A549 (cell line): Measurements from ENCODE around the gene IGF2R. TPM values are rescaled to one million over a fixed set of nuclear protein-coding genes. Genes with fewer than 3 reads are reported as not detected.
A peak's percentile ranks its signal among the peaks of the same experiment; 100 is the strongest.

ENCODE experiments used
- ATAC-seq, 2 experiments: fragments of 200-7000 bp in 1 of 2; fragments of >200 bp in 1 of 2; cut with Nextera tagmentation in 1 of 2; cut with Tn5 transposase in 1 of 2; 3 replicates each; pipeline versions ENCODE4 v1.8.0 to v1.9.1; 2018 to 2020; ENCODE audit warnings: mild to moderate bottlenecking in 1 of 2, moderate library complexity in 1 of 2
- CTCF ChIA-PET: fragments of 300-600 bp; sonication (Branson Sonifier 250); formaldehyde crosslinking; extraction: SDS; loops from one replicate; lab custom pipeline; 2021; ENCODE audit warnings: antibody characterized with exemption, inconsistent platforms; lab: Yijun Ruan, JAX
- POLR2A ChIA-PET: fragments of 350-600 bp; formaldehyde crosslinking; extraction: SDS; loops from one replicate; lab custom pipeline; 2021; ENCODE audit warnings: antibody characterized with exemption, inconsistent platforms; lab: Yijun Ruan, JAX
- DNase-seq, 2 experiments: peaks; one replicate each; pipeline versions ENCODE4 v3.0.0 to v3.0.0-alpha.2; 2011 to 2016; ENCODE audit warnings: low read depth in 1 of 2, low spot score in 1 of 2
- FAIRE-seq: peaks from 2 replicates; lab custom pipeline; 2011; peaks lifted over from hg19 to GRCh38; lab: Jason Lieb, UNC
- H3K27ac ChIP-seq, 2 experiments: fragments of >200 bp; sonication (Bioruptor Twin); formaldehyde crosslinking; 3 replicates each; pipeline ENCODE4 v1.5.1; 2016 to 2017
- H3K4me1 ChIP-seq: fragments of >200 bp; sonication (Bioruptor Twin); formaldehyde crosslinking; 3 replicates; pipeline ENCODE4 v1.6.1; 2016
- H3K4me2 ChIP-seq: fragments of >200 bp; sonication (Bioruptor Twin); formaldehyde crosslinking; 3 replicates; pipeline ENCODE4 v1.6.1; 2016
- H3K4me3 ChIP-seq: fragments of >200 bp; sonication (Bioruptor Twin); formaldehyde crosslinking; 3 replicates; pipeline ENCODE4 v1.5.1; 2016
- H3K9me3 ChIP-seq: fragments of >200 bp; sonication (Bioruptor Twin); formaldehyde crosslinking; 3 replicates; pipeline ENCODE4 v1.6.1; 2016
- CBX2 ChIP-seq: fragments of 200-600 bp; sonication (generic); IDR thresholded peaks from 2 replicates; pipeline ENCODE4 v1.6.1; 2016; ENCODE audit warnings: low read depth, mild to moderate bottlenecking, borderline replicate concordance
- CBX8 ChIP-seq: fragments of 200-600 bp; sonication (generic); IDR thresholded peaks from 2 replicates; pipeline ENCODE4 v1.6.1; 2016
- CHD2 ChIP-seq: fragments of 150-350 bp; IDR thresholded peaks from 2 replicates; pipeline ENCODE4 v1.6.1; 2014; ENCODE audit warnings: low read length; ENCODE audit not compliant: partially characterized antibody
- EP300 ChIP-seq, 2 experiments: fragments of >200 bp; sonication (Bioruptor Twin); formaldehyde crosslinking; IDR thresholded peaks; 2 replicates in 1 of 2; 3 replicates in 1 of 2; pipeline ENCODE4 v1.6.1; 2016 to 2017
- ESRRA ChIP-seq: fragments of 150-350 bp; IDR thresholded peaks from 2 replicates; pipeline ENCODE4 v1.6.1; 2014; ENCODE audit warnings: mild to moderate bottlenecking, low read length, borderline replicate concordance
- FOSB ChIP-seq: fragments of 250-450 bp; sonication (Bioruptor Pico); IDR thresholded peaks from 2 replicates; pipeline ENCODE4 v1.5.0; 2020; ENCODE audit warnings: mild to moderate bottlenecking, moderate library complexity
- FOSL2 ChIP-seq, 2 experiments: fragments of 450-650 bp in 1 of 2; fragments of >200 bp in 1 of 2; sonication (Bioruptor Twin) in 1 of 2; formaldehyde crosslinking; IDR thresholded peaks; 2 replicates each; pipeline versions ENCODE4 v1.5.0 to v1.6.1; 2016 to 2020; ENCODE audit warnings: mild to moderate bottlenecking in 1 of 2, moderate library complexity in 1 of 2
- GATA3 ChIP-seq: IDR thresholded peaks from 2 replicates; pipeline ENCODE4 v1.6.1; 2012; ENCODE audit warnings: borderline replicate concordance
- HDAC2 ChIP-seq: fragments of 200-600 bp; sonication (generic); IDR thresholded peaks from 2 replicates; pipeline ENCODE4 v1.6.1; 2016
- HEYL ChIP-seq: fragments of 250-450 bp; sonication (Bioruptor Pico); IDR thresholded peaks from 2 replicates; pipeline ENCODE4 v1.8.0; 2021; ENCODE audit warnings: mild to moderate bottlenecking, moderate library complexity
- HOXB13 ChIP-seq: fragments of 250-450 bp; sonication (Bioruptor Pico); IDR thresholded peaks from 2 replicates; pipeline ENCODE4 v1.5.0; 2020; ENCODE audit warnings: low read depth, mild to moderate bottlenecking, moderate library complexity
- HOXB5 ChIP-seq: fragments of 250-450 bp; sonication (Bioruptor Pico); IDR thresholded peaks from 2 replicates; pipeline ENCODE4 v1.5.0; 2020; ENCODE audit warnings: mild to moderate bottlenecking, moderate library complexity
- KDM5A ChIP-seq: fragments of 200-600 bp; sonication (generic); IDR thresholded peaks from 2 replicates; pipeline ENCODE4 v1.6.1; 2016; ENCODE audit warnings: antibody characterized with exemption, mild to moderate bottlenecking
- MAX ChIP-seq: IDR thresholded peaks from 2 replicates; pipeline ENCODE4 v1.6.1; 2012
- MAZ ChIP-seq: fragments of 150-350 bp; IDR thresholded peaks from 2 replicates; pipeline ENCODE4 v1.6.1; 2014; ENCODE audit warnings: antibody characterized with exemption, low read depth, low read length, borderline replicate concordance
- NFE2L2 ChIP-seq: fragments of 150-350 bp; conservative IDR thresholded peaks from 2 replicates; pipeline ENCODE4 v1.6.1; 2014; ENCODE audit warnings: low read length
- NPAS2 ChIP-seq: fragments of 250-450 bp; sonication (Bioruptor Pico); IDR thresholded peaks from 2 replicates; pipeline ENCODE4 v1.8.0; 2022; ENCODE audit warnings: mild to moderate bottlenecking, moderate library complexity, borderline replicate concordance
- PHF8 ChIP-seq: fragments of 200-600 bp; sonication (generic); IDR thresholded peaks from 2 replicates; pipeline ENCODE4 v1.6.1; 2016; ENCODE audit warnings: low read depth, mild to moderate bottlenecking, antibody characterized with exemption, moderate library complexity, borderline replicate concordance
- POLR2A ChIP-seq: IDR thresholded peaks from 2 replicates; pipeline ENCODE4 v1.6.1; 2012; ENCODE audit warnings: mild to moderate bottlenecking, low read length
- RARB ChIP-seq: fragments of 250-450 bp; sonication (Bioruptor Pico); IDR thresholded peaks from 2 replicates; pipeline ENCODE4 v1.8.0; 2021; ENCODE audit warnings: mild to moderate bottlenecking, moderate library complexity
- RCOR1 ChIP-seq: fragments of 150-350 bp; IDR thresholded peaks from 2 replicates; pipeline ENCODE4 v1.6.1; 2014; ENCODE audit warnings: antibody characterized with exemption, low read length, low read depth
- SREBF2 ChIP-seq: fragments of 450-650 bp; IDR thresholded peaks from 2 replicates; pipeline ENCODE4 v1.6.1; 2014; ENCODE audit warnings: mild to moderate bottlenecking, moderate library complexity
- TFCP2L1 ChIP-seq: fragments of 250-450 bp; sonication (Bioruptor Pico); IDR thresholded peaks from 2 replicates; pipeline ENCODE4 v1.5.0; 2021; ENCODE audit warnings: mild to moderate bottlenecking
- TP53 ChIP-seq: fragments of 250-450 bp; sonication (Bioruptor Pico); IDR thresholded peaks from 2 replicates; pipeline ENCODE4 v1.5.0; 2021; ENCODE audit warnings: mild to moderate bottlenecking, moderate library complexity
- USF2 ChIP-seq: fragments of 450-650 bp; IDR thresholded peaks from 2 replicates; pipeline ENCODE4 v1.6.1; 2014; ENCODE audit warnings: antibody characterized with exemption
- WGBS: methylation state at CpG from one replicate; pipeline ENCODE4 v1.1.6; 2017; ENCODE audit errors: missing lambda C conversion rate; 5-methylcytosine and 5-hydroxymethylcytosine counted together
- polyA minus RNA-seq: library from RNA; depleted of rRNA, polyadenylated mRNA; stranded (reverse); fragments of >200 nt; gene quantifications from 2 replicates; pipeline ENCODE4 v1.2.3, GENCODE V29; 2011; rRNA and poly(A)+ RNA removed
- polyA plus RNA-seq, 4 experiments: library from polyadenylated mRNA; depleted of rRNA in 3 of 4; stranded (reverse); fragments of >200 nt; fragmentation: RNase III in 1 of 4; extraction: RNeasy Plus Mini Kit Qiagen cat#74134 plus additional on column Dnase treatment in 1 of 4; gene quantifications; 2 replicates in 3 of 4; 3 replicates in 1 of 4; pipeline ENCODE4 v1.2.3, GENCODE V29; 2011 to 2017
- TF ChIP-seq, protein P1 (sequence below): fragments of 250-450 bp; sonication (Bioruptor Pico); IDR thresholded peaks from 2 replicates; pipeline ENCODE4 v1.5.0; 2020; ENCODE audit warnings: low read depth, mild to moderate bottlenecking, moderate library complexity
- TF ChIP-seq, protein P2 (sequence below): IDR thresholded peaks from 2 replicates; pipeline ENCODE4 v1.6.1; 2012; ENCODE audit warnings: low read depth, borderline replicate concordance
- TF ChIP-seq, protein P3 (sequence below): fragments of 200-600 bp; sonication (generic); IDR thresholded peaks from 2 replicates; pipeline ENCODE4 v1.6.1; 2016; ENCODE audit warnings: antibody characterized with exemption, mild to moderate bottlenecking, moderate library complexity
- TF ChIP-seq, protein P4 (sequence below): fragments of >200 bp; sonication (Bioruptor Twin); formaldehyde crosslinking; IDR thresholded peaks from 3 replicates; pipeline ENCODE4 v1.6.1; 2016
- TF ChIP-seq, protein P5 (sequence below): IDR thresholded peaks from 2 replicates; pipeline ENCODE4 v1.6.1; 2012

Gene IGF2R
- 17.6 and 25.6 TPM in 2 replicates for polyA plus RNA-seq (2011; rRNA removed)
- 7.9 and 9.3 TPM in 2 replicates for polyA plus RNA-seq (2012; cell fraction: cytosol; rRNA removed)
- 23.2 and 26.5 TPM in 2 replicates for polyA plus RNA-seq (2012; cell fraction: nucleus; rRNA removed)
- 22.6 to 24.9 TPM (median 24.3 TPM) in 3 replicates for polyA plus RNA-seq (2017; fragmentation: RNase III; extraction: RNeasy Plus Mini Kit Qiagen cat#74134 plus additional on column Dnase treatment)
- 60.7 and 108 TPM in 2 replicates for polyA minus RNA-seq

DNA sequence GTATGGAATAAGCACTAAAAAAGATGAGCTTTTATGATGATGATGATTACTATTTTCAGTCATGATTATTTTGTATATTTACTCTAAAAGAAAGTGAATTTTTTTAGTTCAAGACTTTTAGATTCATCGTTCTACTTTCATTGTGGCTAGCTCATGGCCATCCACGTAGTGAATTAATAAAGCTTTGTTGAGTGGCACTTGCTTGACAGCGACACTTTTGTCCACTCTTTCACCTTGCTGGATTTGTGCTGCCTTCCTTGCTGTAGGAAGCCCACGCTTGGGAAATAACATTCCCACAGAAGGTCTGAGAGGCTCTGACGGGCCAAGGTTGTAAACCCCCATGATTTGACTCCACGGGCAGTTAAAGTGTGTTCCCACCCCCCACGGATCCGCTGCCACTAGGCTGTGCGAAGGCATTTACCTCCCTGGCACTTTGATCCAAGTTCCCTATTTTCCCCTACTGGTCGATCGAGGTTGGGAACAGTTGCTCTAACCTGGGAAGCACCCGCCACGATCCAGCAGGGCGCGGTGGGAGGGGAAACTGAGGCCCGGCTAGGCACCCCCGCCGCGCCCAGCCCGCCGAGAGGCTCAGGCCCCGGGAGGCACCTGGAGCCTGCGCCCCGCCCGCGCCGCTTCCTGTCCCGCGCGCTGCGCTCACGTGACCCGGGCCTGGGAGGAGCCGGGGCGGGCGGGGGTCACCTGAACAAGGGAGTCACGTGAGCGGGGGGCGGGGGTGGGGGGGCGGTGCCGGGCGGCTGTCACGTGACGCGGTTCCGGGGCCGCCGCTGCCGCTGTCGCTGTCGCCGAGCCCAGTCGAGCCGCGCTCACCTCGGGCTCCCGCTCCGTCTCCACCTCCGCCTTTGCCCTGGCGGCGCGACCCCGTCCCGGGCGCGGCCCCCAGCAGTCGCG, at the start of gene IGF2R:
IGF2R (plus strand) TSS at position 788 of the 909 bp plus-strand sequence. CDS start 165 bp downstream, outside the sequence.
- WGBS, result 4% methylated on average over 9 of the region's 68 CpGs
- H3K27ac ChIP-seq, result peak within 1 kb of the TSS; percentile 91 to 98
- CTCF ChIA-PET, result interaction anchor here (0.6 kb wide), 1 partner anchor 23 kb away, joined by 3 read pairs; no protein-coding TSS in a partner anchor
- peaks cover 12% of the 10 kb centered on the region; the same call in 1 of the 3 replicates for H3K4me1 ChIP-seq
- H3K9me3 ChIP-seq, result no peaks in the 10 kb centered on the region
- FAIRE-seq (no peak), ATAC-seq (peak; percentile 82 to 92), DNase-seq (peak; percentile 83 to 86)
- POLR2A ChIA-PET, result interaction anchor here (0.6 kb wide), 1 partner anchor 1305 kb away, joined by 3 read pairs; no protein-coding TSS in a partner anchor
- H3K4me2 ChIP-seq, result peak within 1 kb of the TSS; percentile 86
- peak within 1 kb of the TSS; percentile 71 for H3K4me3 ChIP-seq
- TF ChIP-seq NFE2L2 (no peak), CBX8 (no peak), USF2 (peak; percentile 66), CHD2 (no peak), HOXB13 (no peak), KDM5A (no peak), FOSL2 (IDR thresholded peaks at IDR 0.05) (no peak), FOSL2 (CRISPR knock-in tag; IDR thresholded peaks at IDR 0.05) (no peak), HEYL (CRISPR knock-in tag) (no peak), TP53 (CRISPR knock-in tag) (no peak), CBX2 (no peak), EP300 (IDR thresholded peaks at IDR 0.05) (peak in 1 of 2 experiments; percentile 38; a peak in 1 of 5 replicates), TFCP2L1 (no peak), POLR2A (peak; percentile 74), MAZ (no peak), RCOR1 (no peak), NPAS2 (CRISPR knock-in tag) (no peak), SREBF2 (no peak), FOSB (CRISPR knock-in tag) (no peak), HDAC2 (no peak), PHF8 (peak; percentile 85), RARB (CRISPR knock-in tag) (no peak), MAX (peak; percentile 67), ESRRA (no peak), HOXB5 (CRISPR knock-in tag) (0 out of 2 replicates have a peak, but pooled peaks have one; percentile 27), GATA3 (no peak)
- TF ChIP-seq, protein P1, sequence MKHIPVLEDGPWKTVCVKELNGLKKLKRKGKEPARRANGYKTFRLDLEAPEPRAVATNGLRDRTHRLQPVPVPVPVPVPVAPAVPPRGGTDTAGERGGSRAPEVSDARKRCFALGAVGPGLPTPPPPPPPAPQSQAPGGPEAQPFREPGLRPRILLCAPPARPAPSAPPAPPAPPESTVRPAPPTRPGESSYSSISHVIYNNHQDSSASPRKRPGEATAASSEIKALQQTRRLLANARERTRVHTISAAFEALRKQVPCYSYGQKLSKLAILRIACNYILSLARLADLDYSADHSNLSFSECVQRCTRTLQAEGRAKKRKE (CRISPR knock-in tag), result no peak
- TF ChIP-seq, protein P2, sequence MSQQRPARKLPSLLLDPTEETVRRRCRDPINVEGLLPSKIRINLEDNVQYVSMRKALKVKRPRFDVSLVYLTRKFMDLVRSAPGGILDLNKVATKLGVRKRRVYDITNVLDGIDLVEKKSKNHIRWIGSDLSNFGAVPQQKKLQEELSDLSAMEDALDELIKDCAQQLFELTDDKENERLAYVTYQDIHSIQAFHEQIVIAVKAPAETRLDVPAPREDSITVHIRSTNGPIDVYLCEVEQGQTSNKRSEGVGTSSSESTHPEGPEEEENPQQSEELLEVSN, result peak; percentile 58; the same call in 1 of the 2 replicates
- TF ChIP-seq, protein P3, sequence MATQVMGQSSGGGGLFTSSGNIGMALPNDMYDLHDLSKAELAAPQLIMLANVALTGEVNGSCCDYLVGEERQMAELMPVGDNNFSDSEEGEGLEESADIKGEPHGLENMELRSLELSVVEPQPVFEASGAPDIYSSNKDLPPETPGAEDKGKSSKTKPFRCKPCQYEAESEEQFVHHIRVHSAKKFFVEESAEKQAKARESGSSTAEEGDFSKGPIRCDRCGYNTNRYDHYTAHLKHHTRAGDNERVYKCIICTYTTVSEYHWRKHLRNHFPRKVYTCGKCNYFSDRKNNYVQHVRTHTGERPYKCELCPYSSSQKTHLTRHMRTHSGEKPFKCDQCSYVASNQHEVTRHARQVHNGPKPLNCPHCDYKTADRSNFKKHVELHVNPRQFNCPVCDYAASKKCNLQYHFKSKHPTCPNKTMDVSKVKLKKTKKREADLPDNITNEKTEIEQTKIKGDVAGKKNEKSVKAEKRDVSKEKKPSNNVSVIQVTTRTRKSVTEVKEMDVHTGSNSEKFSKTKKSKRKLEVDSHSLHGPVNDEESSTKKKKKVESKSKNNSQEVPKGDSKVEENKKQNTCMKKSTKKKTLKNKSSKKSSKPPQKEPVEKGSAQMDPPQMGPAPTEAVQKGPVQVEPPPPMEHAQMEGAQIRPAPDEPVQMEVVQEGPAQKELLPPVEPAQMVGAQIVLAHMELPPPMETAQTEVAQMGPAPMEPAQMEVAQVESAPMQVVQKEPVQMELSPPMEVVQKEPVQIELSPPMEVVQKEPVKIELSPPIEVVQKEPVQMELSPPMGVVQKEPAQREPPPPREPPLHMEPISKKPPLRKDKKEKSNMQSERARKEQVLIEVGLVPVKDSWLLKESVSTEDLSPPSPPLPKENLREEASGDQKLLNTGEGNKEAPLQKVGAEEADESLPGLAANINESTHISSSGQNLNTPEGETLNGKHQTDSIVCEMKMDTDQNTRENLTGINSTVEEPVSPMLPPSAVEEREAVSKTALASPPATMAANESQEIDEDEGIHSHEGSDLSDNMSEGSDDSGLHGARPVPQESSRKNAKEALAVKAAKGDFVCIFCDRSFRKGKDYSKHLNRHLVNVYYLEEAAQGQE, result no peak
- TF ChIP-seq, protein P4, sequence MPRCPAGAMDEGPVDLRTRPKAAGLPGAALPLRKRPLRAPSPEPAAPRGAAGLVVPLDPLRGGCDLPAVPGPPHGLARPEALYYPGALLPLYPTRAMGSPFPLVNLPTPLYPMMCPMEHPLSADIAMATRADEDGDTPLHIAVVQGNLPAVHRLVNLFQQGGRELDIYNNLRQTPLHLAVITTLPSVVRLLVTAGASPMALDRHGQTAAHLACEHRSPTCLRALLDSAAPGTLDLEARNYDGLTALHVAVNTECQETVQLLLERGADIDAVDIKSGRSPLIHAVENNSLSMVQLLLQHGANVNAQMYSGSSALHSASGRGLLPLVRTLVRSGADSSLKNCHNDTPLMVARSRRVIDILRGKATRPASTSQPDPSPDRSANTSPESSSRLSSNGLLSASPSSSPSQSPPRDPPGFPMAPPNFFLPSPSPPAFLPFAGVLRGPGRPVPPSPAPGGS, result peak; percentile 78; the same call in 2 of the 3 replicates
- TF ChIP-seq, protein P5, sequence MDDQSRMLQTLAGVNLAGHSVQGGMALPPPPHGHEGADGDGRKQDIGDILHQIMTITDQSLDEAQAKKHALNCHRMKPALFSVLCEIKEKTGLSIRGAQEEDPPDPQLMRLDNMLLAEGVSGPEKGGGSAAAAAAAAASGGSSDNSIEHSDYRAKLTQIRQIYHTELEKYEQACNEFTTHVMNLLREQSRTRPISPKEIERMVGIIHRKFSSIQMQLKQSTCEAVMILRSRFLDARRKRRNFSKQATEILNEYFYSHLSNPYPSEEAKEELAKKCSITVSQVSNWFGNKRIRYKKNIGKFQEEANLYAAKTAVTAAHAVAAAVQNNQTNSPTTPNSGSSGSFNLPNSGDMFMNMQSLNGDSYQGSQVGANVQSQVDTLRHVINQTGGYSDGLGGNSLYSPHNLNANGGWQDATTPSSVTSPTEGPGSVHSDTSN, result no peak
